22Rv1 (cell line): Measurements from ENCODE around the gene MPRIP.

Experiments
- CTCF ChIP-seq: fragments of 450-650 bp; IDR thresholded peaks from 2 replicates; pipeline ENCODE4 v1.5.1; 2017; ENCODE audit warnings: mild to moderate bottlenecking
- ZFX ChIP-seq: fragments of 450-650 bp; IDR thresholded peaks from 2 replicates; pipeline ENCODE4 v1.6.1; 2017; ENCODE audit warnings: antibody characterized with exemption, borderline replicate concordance

- TF ChIP-seq CTCF: no peak
- no peak for TF ChIP-seq ZFX
Measured at GRCh38 chr17:17180741-17181525, 138.7 kb downstream of the MPRIP start.
